ENCODE data around the gene PDLIM1.

DNA sequence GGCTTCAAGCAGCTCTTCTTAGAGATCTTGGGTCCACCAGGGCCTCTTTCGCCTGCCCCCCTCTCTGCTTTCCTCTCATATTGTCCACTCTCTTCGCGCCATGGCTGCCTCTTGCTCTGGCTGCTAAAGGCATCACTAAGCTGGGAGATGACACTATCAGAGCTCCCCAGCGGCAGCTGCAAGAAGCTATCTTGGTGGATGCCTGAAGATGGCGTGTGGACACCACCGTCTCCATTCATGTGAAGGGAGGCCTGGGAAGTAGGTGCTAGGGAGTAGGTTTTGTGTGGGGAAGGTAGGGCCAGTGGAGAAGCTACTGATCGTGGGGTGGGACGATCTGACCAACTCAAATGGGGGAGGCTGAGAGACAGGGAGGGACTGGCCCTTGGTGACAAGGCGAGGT is 45.9 kb upstream of the PDLIM1 start:
- TF ChIP-seq, protein P1, sequence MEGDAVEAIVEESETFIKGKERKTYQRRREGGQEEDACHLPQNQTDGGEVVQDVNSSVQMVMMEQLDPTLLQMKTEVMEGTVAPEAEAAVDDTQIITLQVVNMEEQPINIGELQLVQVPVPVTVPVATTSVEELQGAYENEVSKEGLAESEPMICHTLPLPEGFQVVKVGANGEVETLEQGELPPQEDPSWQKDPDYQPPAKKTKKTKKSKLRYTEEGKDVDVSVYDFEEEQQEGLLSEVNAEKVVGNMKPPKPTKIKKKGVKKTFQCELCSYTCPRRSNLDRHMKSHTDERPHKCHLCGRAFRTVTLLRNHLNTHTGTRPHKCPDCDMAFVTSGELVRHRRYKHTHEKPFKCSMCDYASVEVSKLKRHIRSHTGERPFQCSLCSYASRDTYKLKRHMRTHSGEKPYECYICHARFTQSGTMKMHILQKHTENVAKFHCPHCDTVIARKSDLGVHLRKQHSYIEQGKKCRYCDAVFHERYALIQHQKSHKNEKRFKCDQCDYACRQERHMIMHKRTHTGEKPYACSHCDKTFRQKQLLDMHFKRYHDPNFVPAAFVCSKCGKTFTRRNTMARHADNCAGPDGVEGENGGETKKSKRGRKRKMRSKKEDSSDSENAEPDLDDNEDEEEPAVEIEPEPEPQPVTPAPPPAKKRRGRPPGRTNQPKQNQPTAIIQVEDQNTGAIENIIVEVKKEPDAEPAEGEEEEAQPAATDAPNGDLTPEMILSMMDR (IDR thresholded peaks at IDR 0.05): no peak
- TF ChIP-seq POLR2A (IDR thresholded peaks at IDR 0.05) (no peak), EP300 (IDR thresholded peaks at IDR 0.05) (no peak), POLR2AphosphoS5 (IDR thresholded peaks at IDR 0.05) (no peak)
